Measurements from ENCODE around the gene GIT1. TPM values are rescaled to one million over a fixed set of nuclear protein-coding genes. Genes with fewer than 3 reads are reported as not detected.
A peak's percentile ranks its signal among the peaks of the same experiment; 100 is the strongest.

GIT1 gene
- total RNA-seq, 2 experiments from 2014 or later = 72.7 to 75.1 TPM

- peak; percentile 67 for DNase-seq
- Mint-ChIP-seq H3K27ac (no peak within 1 kb of the TSS), H3K9me3 (ENCODE audit: insufficient read depth) (no peaks in the 10 kb centered on the region), H3K36me3 (ENCODE audit: low read depth) (peaks cover 17% of the 10 kb centered on the region), H3K4me1 (ENCODE audit: low read depth) (peaks cover 61% of the 10 kb centered on the region), H3K4me3 (peak within 1 kb of the TSS; percentile 78), H3K27me3 (ENCODE audit: low read depth) (peaks cover 3% of the 10 kb centered on the region)
- ATAC-seq = peak; percentile 47
- CTCF ChIA-PET = interaction anchor here (1.1 to 3.9 kb wide), 3 partner anchors 8 to 157 kb away, joined by 4 to 19 read pairs (median 9); no protein-coding TSS in a partner anchor
- POLR2A ChIA-PET = interaction anchor here (0.6 to 1.4 kb wide), 2 partner anchors 35 to 252 kb away, joined by 3 read pairs; no protein-coding TSS in a partner anchor
These were observed 33.2 kb upstream of the GIT1 start, which contains the start of gene CORO6 for GRCh38 chr17:29622337-29623282. TSS of gene CORO6 (minus strand) at chr17:29622912. CDS start at chr17:29621421, 1,491 bp downstream.

DNA sequence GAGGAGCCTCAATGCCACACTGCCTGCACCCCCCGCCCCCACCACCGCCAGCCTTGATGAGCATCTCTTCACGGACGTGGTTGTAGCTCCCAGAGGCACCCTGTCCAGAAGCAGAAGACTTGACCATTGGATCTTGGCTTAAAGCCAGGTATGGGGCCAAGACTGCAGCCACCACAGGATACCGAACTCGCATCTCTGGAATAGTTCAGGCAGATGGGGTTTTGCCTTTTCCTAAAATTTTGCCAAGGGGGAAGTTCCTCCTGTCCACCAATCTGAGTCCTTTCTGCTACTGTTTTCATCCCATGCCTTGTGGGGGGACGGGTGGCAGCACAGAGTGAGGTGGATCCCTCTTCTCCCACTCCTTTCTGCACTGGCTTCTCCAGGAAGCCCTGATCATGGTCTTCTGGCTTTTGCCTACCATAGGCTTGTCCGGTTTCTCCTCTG, 32.3 kb upstream of the GIT1 start:
- Mint-ChIP-seq H3K9me3 (ENCODE audit: insufficient read depth) (no peaks in the 10 kb centered on the region), H3K27ac (no peak overlapping the region), H3K4me1 (ENCODE audit: low read depth) (peaks cover 68% of the 10 kb centered on the region), H3K4me3 (peak overlapping the region; percentile 78), H3K27me3 (ENCODE audit: low read depth) (peaks cover 3% of the 10 kb centered on the region), H3K36me3 (ENCODE audit: low read depth) (peaks cover 16% of the 10 kb centered on the region)
- ChIA-PET CTCF (interaction anchor here (0.9 to 3.9 kb wide), 4 partner anchors 8 to 309 kb away, joined by 3 to 19 read pairs (median 6); no protein-coding TSS in a partner anchor), POLR2A (no interaction called here)
- ATAC-seq (no peak), DNase-seq (no peak)

DNA sequence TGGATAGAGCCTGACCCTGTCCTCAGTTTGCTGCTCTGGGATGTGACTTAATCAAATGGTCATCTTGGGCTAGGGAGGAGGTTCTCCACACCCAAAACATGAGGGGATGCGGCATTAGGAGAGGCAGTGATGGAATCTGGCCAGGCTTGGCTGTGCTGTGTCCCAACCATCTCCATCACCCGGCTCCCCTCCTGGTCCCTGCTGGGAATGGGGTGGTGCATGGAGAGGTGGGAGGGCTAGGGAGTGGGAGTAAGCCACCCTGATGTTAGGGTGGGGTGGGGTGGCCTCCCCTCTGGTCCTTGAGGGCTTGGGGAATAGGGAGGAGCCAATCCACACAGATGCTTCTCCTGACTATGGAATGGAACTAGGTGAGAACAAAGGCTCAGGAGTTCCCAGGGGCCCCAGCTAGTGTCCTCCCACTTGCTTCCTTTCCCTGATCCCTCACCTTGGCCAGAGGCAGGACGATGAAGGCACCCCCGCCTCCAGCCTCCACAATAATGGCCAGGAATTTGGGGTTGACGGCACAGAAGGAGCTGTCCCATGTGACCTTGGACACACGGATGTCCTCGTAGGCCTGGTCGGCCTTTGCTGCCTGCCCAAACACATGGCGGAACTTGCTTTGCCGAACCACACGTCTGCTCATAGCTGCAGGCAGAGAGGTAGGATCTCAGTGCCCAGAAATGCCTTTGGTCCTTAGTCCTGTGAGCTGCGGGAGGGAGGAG, 31.5 kb upstream of the GIT1 start:
- peaks cover 76% of the 10 kb centered on the region for H3K4me1 Mint-ChIP-seq (ENCODE audit: low read depth)
- peaks cover 10% of the 10 kb centered on the region for H3K36me3 Mint-ChIP-seq (ENCODE audit: low read depth)
- H3K27ac Mint-ChIP-seq = no peak overlapping the region
- DNase-seq = no peak
- H3K27me3 Mint-ChIP-seq (ENCODE audit: low read depth) = peaks cover 3% of the 10 kb centered on the region
- ATAC-seq = no peak
- H3K4me3 Mint-ChIP-seq = peak overlapping the region; percentile 15
- ChIA-PET CTCF (interaction anchor here (0.9 to 3.9 kb wide), 4 partner anchors 18 to 310 kb away, joined by 3 to 19 read pairs (median 4); no protein-coding TSS in a partner anchor), POLR2A (interaction anchor here (0.6 to 0.9 kb wide), 2 partner anchors 52 to 750 kb away, joined by 3 to 4 read pairs; no protein-coding TSS in a partner anchor)
- H3K9me3 Mint-ChIP-seq (ENCODE audit: insufficient read depth) = no peaks in the 10 kb centered on the region

DNA sequence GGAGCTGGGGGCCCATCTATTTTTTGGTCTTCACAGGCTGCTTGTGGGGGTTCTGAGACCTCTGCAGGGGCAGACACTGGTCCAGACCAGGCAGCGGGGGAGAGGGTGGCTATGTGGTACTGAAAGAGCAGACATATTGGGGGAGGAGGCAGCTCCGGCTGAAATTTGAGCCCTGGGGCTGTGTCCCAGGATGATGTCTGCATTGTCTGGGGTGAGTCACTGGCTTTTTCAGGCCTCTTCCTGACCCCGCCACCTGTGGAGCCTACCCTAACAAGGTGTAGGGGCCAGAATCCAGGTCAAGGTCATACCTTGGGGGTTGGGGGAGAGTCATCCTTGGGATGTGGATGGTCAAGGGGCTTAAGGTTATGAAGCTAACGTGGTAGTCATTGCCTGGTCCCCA, 30.8 kb upstream of the GIT1 start:
- peaks cover 3% of the 10 kb centered on the region for H3K36me3 Mint-ChIP-seq (ENCODE audit: low read depth)
- ATAC-seq (no peak), DNase-seq (no peak)
- H3K27ac Mint-ChIP-seq = no peak overlapping the region
- ChIA-PET CTCF (interaction anchor here (1.5 to 7.7 kb wide), 3 partner anchors 19 to 159 kb away, joined by 6 to 99 read pairs (median 19); partner anchors contain the start of genes ABHD15 and TP53I13), POLR2A (interaction anchor here (0.9 kb wide), 2 partner anchors 9 to 51 kb away, joined by 3 read pairs; no protein-coding TSS in a partner anchor)
- no peaks in the 10 kb centered on the region for H3K9me3 Mint-ChIP-seq (ENCODE audit: insufficient read depth)
- H3K4me3 Mint-ChIP-seq = no peak overlapping the region
- peaks cover 74% of the 10 kb centered on the region for H3K4me1 Mint-ChIP-seq (ENCODE audit: low read depth)
- H3K27me3 Mint-ChIP-seq (ENCODE audit: low read depth) = peaks cover 3% of the 10 kb centered on the region

DNA sequence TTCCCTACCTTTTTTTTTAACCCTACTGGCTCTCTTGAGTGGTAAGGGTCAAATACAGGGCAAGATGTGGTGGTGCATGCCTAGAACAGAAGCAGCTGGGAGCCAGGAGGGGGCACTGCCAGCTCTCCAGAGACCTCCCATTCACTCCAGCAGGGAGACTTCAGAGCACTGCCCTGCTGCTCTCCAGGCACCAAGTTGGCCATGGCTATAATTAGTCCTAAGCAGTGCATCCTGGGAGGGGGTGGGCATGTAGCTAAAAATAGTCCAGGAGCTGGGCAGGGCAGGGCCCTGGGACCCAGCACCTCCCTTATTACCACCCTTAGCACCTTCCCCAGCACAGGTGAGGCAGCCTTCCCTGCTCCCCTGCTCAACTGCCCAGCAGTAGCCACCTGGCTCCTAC, 29.8 kb upstream of the GIT1 start:
- POLR2A ChIA-PET = interaction anchor here (3.3 kb wide), 1 partner anchor 312 kb away, joined by 20 read pairs; the partner anchor contains the start of gene SSH2
- H3K9me3 Mint-ChIP-seq (ENCODE audit: insufficient read depth) = no peaks in the 10 kb centered on the region
- H3K36me3 Mint-ChIP-seq (ENCODE audit: low read depth) = no peaks in the 10 kb centered on the region
- ATAC-seq = no peak
- H3K4me1 Mint-ChIP-seq (ENCODE audit: low read depth) = peaks cover 74% of the 10 kb centered on the region
- no peak overlapping the region for H3K27ac Mint-ChIP-seq
- H3K4me3 Mint-ChIP-seq = no peak overlapping the region
- no peak for DNase-seq
- peaks cover 3% of the 10 kb centered on the region for H3K27me3 Mint-ChIP-seq (ENCODE audit: low read depth)
- CTCF ChIA-PET = interaction anchor here (0.9 to 7.7 kb wide), 7 partner anchors 22 to 474 kb away, joined by 5 to 110 read pairs (median 33); partner anchors contain the start of genes ABHD15 and TP53I13

DNA sequence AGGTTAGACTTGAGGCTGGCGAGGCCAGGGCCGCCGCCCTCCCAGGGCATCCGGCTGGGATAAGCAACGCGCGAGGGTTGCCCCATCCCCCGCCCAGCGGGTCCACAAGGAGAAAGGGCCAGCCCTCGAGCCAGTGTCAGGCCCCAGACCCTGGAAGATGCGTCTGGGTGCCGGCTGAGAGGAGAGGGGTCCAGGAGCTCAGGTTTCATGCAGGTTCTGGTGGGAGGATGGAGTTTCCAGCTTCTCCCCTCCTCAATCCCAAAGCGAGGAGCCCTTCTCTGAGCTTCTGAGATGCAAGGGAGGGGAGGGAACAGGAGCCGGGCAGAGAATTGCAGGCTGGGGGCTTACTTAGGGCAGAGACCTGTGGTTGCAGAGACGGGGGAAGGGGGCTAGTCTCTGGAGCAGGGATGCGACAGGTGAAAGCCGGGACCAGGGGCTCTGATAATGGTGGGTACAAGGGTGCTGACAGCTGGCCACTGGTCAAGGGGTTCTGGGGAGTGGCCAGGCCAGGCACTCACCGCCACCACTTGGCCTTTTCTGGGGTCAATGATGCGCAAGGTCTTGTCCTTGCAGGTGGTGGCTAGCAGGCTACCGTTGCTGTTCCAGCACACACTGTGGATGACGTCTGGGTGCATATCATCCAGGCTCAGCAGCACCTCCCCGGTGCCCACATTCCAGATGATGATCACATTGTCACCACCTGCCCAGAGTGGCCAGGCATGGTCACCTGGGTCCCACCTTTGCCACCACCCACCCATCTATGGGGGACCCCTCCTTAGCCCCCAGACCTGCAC, 29.0 kb upstream of the GIT1 start:
- H3K4me1 Mint-ChIP-seq (ENCODE audit: low read depth) = peaks cover 74% of the 10 kb centered on the region
- POLR2A ChIA-PET = interaction anchor here (0.6 to 4.6 kb wide), 13 partner anchors 9 to 763 kb away, joined by 3 to 26 read pairs (median 5); partner anchors contain the start of genes ABHD15, ANKRD13B, SSH2 and TP53I13

GRCh38 chr17:29617481-29618271, 28.2 kb upstream of the GIT1 start:
- Mint-ChIP-seq H3K27me3 (ENCODE audit: low read depth) (peaks cover 3% of the 10 kb centered on the region), H3K4me3 (peak overlapping the region; percentile 81), H3K36me3 (ENCODE audit: low read depth) (no peaks in the 10 kb centered on the region), H3K27ac (peak overlapping the region; percentile 94), H3K9me3 (ENCODE audit: insufficient read depth) (no peaks in the 10 kb centered on the region), H3K4me1 (ENCODE audit: low read depth) (peaks cover 67% of the 10 kb centered on the region)
- DNase-seq (peak; percentile 93), ATAC-seq (peak; percentile 43)
- ChIA-PET POLR2A (interaction anchor here (0.6 to 4.6 kb wide), 19 partner anchors 10 to 764 kb away, joined by 3 to 26 read pairs (median 5); partner anchors contain the start of genes ABHD15, ANKRD13B, SSH2 and TP53I13), CTCF (interaction anchor here (0.6 to 7.7 kb wide), 59 partner anchors 9 to 500 kb away, joined by 3 to 110 read pairs (median 6); partner anchors contain the start of genes ABHD15, ANKRD13B, SSH2 and TP53I13)

More for the DNA sequence above, 29.0 kb upstream of the GIT1 start:
- Mint-ChIP-seq H3K27me3 (ENCODE audit: low read depth) (peaks cover 3% of the 10 kb centered on the region), H3K27ac (no peak overlapping the region), H3K36me3 (ENCODE audit: low read depth) (no peaks in the 10 kb centered on the region), H3K9me3 (ENCODE audit: insufficient read depth) (no peaks in the 10 kb centered on the region), H3K4me3 (peak overlapping the region; percentile 81)
- ATAC-seq (no peak), DNase-seq (no peak)
- CTCF ChIA-PET = interaction anchor here (0.8 to 7.7 kb wide), 37 partner anchors 8 to 486 kb away, joined by 3 to 110 read pairs (median 9); partner anchors contain the start of genes ABHD15, ANKRD13B, SSH2 and TP53I13

DNA sequence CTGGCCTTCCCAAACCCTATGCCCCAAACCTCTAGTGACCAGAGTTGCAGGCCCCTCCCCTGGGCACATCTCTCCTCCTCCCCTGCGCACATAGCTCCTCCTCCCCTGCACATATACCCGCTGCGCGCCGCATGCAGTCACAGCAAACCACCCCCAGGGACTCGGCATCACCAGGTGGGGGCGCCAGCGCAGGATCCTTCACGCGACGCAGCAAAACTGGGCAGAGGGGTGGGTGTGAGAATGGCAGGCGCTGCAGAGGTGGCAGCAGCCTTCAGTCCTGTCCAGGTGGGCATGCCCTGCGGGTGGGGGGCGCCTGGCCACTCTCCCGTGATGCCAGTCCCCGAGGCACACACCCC, 27.7 kb upstream of the GIT1 start:
- ATAC-seq = peak; percentile 65
- DNase-seq = peak; percentile 95
- H3K4me3 Mint-ChIP-seq = peak overlapping the region; percentile 81
- H3K27ac Mint-ChIP-seq = peak overlapping the region; percentile 94
- ChIA-PET CTCF (interaction anchor here (0.6 to 7.7 kb wide), 52 partner anchors 8 to 500 kb away, joined by 3 to 110 read pairs (median 8); partner anchors contain the start of genes ABHD15, ANKRD13B, SSH2 and TP53I13), POLR2A (interaction anchor here (0.6 to 4.6 kb wide), 21 partner anchors 8 to 974 kb away, joined by 3 to 26 read pairs (median 5); partner anchors contain the start of genes ABHD15, ANKRD13B, SSH2 and TP53I13)
- no peaks in the 10 kb centered on the region for H3K36me3 Mint-ChIP-seq (ENCODE audit: low read depth)
- H3K4me1 Mint-ChIP-seq (ENCODE audit: low read depth) = peaks cover 64% of the 10 kb centered on the region
- H3K27me3 Mint-ChIP-seq (ENCODE audit: low read depth) = peaks cover 3% of the 10 kb centered on the region
- no peaks in the 10 kb centered on the region for H3K9me3 Mint-ChIP-seq (ENCODE audit: insufficient read depth)

DNA sequence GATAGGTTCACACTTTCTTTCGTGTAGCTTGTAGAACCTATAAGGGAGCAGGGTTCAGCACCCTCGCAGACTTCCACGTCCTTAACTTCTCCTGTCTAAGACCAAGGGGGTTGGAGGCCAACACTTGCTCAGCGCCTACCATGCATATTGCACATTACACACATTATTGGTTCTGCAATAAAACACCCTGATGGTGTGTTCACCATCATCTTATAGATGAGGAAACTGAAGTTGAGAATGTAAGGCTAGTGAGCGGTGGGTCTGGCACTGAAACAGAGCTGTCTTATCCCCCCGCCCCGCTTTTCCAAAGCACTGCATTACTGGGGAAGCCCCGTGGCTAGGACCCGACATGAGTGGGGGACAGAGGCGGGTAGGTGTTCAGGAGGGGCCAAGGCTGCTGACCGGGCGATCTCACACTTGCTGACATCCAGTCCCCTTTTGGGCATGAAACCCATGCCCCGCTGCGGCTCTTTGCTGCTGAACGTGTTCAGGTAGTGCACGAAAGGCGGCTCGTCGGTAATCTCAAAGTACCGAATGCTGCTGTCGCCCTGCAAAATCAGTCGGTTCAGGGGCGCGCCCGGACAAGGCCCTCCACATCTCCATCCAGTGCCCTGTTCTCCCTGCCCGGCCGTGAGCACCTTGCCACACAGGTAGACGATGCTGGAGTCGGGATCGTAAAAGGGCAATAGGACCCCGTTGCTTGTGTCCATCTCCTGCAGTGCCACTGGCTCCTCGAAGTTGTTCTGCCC, 27.0 kb upstream of the GIT1 start:
- peaks cover 59% of the 10 kb centered on the region for H3K4me1 Mint-ChIP-seq (ENCODE audit: low read depth)
- ChIA-PET CTCF (interaction anchor here (0.6 to 7.7 kb wide), 43 partner anchors 10 to 501 kb away, joined by 3 to 110 read pairs (median 9); partner anchors contain the start of genes ABHD15, ANKRD13B, SSH2 and TP53I13), POLR2A (interaction anchor here (0.6 to 4.6 kb wide), 18 partner anchors 9 to 975 kb away, joined by 3 to 26 read pairs (median 5); partner anchors contain the start of genes ABHD15, ANKRD13B, SSH2 and TP53I13)
- no peak for DNase-seq
- ATAC-seq = no peak
- no peaks in the 10 kb centered on the region for H3K27me3 Mint-ChIP-seq (ENCODE audit: low read depth)
- peak overlapping the region; percentile 97 for H3K27ac Mint-ChIP-seq
- H3K9me3 Mint-ChIP-seq (ENCODE audit: insufficient read depth) = no peaks in the 10 kb centered on the region
- peak overlapping the region; percentile 81 for H3K4me3 Mint-ChIP-seq
- no peaks in the 10 kb centered on the region for H3K36me3 Mint-ChIP-seq (ENCODE audit: low read depth)

Data from activated CD8-positive, alpha-beta T cell treated with anti-CD3 and anti-CD28 coated beads, Interleukin-2, amount 10 ng/mL, durations not matched to agents 7 days and 5 days (primary cell).